ENCODE data around the gene MYOD1.
A peak's percentile ranks its signal among the peaks of the same experiment; 100 is the strongest.

MYOD1 gene

DNA sequence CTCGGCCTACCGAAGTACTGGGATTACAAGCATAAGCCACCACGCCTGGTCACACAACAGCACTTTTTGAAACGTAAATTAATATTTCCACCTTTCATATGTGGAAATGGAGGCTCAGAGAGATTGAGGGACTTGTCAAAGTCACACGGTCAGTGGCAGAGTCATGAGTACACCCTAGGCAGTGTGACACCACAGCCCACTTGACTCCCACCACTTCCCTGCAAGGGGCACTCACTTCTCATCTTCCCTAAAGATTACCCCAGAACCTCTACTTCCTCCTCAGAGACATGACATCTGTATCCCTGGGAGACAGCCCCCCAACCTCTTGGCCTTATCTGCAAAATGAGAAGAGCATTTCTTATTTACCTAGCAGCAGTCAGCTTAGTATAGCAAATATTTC lies 16.5 kb upstream of the MYOD1 start:
- DNase-seq (ENCODE audit: low read depth, low spot score), result no peak

DNA sequence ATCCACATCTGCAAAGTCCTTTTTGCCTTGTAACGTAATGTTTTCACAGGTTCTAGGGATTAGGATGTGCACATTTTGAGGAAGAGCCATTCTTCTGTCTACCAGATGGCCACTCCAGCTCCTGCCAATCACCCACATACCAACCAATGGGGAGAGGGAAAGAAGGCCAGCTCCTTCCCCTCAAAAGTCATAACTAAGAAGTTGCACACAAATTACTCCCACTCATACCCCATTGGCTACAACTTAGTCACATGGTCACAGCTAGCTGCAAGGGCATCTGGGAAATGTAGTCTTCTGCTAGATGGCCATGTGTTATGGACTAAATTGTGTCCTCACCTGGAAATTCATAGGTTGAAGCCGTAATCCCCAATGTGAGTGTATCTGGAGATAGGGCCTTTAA lies 15.4 kb upstream of the MYOD1 start:
- no peak for DNase-seq (ENCODE audit: low read depth, low spot score)

DNA sequence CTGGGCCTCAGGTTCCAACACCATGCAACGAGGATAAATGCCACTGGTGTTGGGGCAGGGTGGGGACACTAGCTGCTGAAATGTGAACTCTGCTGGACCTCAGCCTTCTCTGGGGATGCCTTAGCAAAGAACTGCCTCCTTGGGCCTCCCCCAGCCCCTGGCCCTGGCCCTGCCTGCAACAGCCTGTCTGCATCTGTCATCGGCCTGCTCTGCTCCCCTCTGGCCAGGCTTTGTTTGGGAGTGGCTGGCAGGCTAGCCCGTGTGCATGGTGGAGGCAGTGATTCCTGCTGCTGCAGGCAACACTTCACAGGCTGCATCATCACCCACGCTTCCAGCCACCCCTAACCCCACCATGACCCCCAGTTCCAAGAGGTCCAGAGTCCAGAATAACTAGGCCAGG lies 11.5 kb upstream of the MYOD1 start:
- no peak for DNase-seq (ENCODE audit: low read depth, low spot score)

DNA sequence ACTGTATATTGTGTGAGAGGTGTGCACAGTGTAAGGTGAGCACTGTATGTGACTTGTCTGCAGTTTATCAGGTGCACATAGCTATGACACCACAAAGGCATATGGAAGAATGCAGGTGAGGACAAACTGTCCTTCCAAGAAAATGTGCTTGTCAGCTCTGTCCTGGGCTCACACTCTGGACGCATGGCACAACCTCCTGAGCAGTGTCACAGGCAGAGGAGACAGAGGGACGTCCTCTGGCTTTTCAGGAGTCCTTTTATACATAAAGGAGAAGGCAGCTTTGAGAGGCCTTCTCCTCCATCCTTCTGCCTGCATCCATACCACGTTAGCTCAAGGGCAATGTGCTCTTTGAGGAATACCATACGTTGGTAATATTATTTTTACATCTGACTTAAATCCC lies 7.5 kb upstream of the MYOD1 start:
- DNase-seq (ENCODE audit: low read depth, low spot score), result no peak

DNA sequence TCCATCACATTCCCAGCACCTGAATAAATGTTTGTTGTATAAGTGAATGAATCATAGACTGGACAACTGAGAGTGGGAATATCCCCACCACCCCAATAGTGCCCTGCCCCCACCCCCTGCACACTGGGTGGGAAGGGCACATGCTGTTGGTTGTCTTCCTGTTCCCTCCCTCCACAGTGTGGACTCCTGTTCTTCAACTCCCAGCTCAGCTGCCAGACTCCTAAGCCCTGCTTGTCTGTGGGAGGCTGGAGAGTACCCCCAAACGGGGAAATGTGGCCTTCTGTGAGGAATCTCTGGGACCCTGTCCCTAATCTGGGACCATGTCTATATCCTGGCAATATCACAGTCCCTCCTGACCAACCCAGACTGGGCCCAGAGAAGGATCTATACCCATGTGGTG lies 5.5 kb upstream of the MYOD1 start:
- no peak for DNase-seq (ENCODE audit: low read depth, low spot score)

DNA sequence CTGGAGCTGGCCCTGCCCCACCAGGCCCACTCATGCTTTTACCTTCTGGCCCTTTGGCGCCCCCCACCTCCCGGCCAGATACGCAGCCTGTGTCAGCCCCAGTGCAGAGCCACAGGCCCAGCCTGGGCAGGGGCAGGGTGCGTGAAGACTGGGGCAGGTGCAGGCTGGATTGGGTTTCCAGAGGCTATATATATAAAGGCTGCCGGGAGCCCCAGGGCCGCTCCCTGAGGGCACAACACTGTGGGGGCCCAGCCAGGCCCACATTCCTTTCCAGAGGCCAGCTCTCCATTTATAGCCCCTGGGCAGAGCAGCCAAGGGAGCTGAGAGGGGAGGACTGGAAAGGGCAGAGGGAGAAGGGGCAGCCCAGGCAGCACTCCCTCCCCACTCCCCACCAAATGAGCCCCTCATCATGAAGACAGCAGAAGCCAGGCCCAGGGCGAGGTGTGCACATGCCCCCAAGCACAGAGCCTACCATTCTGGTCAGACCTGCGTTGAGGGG lies 5.0 kb upstream of the MYOD1 start:
- no peak for DNase-seq (ENCODE audit: low read depth, low spot score)

DNA sequence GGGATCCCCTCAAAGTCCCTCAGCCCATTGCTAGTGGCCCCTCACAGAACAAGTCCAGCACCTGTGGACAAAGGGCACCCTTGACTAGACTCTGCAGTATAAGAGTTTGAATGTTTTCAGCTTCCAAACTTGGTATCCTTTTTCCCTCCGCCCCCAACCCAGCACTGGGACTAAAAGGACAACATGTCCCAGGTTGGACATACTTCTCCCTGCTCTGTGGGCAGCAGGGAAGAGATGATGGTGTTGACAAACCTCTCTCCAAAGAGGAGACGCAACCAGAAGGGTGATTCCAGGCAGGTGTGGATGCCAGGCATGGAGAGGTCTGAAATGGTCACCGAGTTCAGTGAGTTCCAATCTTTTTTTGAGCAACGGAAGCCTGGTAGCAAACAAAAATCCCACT lies 4.5 kb upstream of the MYOD1 start:
- no peak for DNase-seq (ENCODE audit: low read depth, low spot score)

DNA sequence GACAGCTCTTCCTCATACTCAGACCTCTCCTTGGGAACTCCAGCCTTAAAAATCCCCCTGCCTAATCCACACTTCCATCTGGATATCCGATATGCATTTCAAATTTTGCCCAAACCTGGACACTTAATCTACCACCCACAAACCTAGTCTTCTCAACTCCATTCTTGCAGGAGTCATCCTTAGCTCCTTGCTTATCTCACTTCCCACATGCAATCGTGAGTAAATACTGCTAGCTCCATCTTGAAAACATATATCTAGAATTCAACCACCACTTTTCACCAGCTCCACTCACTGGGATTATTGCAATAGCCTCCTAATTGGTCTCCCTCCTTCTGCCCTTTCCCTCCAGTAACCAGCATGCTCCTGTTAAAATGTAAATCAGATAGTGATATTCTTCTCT lies 2.6 kb upstream of the MYOD1 start:
- DNase-seq (ENCODE audit: low read depth, low spot score), result no peak

DNA sequence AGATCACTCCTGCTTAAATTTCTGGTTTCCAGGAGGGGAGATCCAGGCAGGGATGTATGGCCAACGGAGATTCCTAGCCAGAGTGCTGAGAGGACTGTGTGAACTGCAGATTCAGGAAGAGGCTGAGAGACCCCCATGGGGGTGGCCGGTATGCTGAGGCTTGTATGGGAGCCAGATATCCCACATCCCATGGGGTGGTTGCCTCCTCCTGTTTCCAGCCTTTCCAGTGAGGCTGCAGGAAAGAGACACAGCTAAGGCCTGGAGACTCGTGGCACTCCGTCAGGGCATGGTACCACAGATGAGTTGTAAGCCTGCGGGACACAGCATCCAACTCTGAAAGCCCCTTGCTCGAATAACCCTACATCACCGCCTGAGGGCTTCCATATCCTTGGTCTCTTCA lies 1.4 kb upstream of the MYOD1 start:
- DNase-seq (ENCODE audit: low read depth, low spot score), result no peak

DNA sequence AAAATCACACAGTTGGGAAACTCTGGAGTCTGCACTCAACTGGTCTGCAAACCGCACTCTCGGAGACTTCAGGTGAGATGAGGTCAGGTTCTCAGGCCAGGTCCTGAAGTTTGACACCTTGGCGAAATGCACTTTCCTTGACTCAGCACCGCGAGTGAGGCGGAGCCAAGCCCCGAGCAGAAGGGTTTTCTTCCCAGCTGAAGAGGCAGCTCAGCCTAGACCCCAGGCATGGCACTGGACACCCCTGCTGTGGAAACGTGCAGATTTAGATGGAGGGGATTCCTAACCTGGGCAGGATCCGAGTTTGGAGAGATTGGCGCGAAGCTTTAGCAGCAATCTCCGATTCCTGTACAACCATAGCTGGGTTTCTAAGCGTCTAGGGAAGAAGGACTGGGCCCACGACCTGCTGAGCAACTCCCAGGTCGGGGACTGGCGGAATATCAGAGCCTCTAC lies 835 bp upstream of the MYOD1 start:
- DNase-seq (ENCODE audit: low read depth, low spot score), result no peak

DNA sequence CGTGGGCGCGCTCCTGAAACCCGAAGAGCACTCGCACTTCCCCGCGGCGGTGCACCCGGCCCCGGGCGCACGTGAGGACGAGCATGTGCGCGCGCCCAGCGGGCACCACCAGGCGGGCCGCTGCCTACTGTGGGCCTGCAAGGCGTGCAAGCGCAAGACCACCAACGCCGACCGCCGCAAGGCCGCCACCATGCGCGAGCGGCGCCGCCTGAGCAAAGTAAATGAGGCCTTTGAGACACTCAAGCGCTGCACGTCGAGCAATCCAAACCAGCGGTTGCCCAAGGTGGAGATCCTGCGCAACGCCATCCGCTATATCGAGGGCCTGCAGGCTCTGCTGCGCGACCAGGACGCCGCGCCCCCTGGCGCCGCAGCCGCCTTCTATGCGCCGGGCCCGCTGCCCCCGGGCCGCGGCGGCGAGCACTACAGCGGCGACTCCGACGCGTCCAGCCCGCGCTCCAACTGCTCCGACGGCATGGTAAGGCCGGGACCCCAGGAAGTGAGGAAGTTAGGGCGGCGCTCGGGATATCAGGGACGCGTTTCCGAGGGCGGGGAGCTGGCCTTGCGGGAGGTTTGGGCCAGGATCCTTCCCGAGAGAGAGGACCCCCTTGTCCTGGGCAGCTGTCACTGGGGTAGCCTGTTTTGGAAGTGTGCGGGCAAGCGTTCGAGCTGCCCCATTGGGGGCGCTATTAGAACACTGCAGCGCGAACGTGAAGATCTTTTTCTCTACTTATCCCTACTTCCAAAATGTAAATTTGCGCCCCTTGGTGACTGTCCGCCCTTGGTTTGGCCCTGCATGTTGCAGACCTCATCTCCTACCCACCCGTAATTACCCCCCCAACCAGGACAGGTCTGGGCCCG lies 796 bp downstream of the MYOD1 start:
- DNase-seq (ENCODE audit: low read depth, low spot score), result no peak

DNA sequence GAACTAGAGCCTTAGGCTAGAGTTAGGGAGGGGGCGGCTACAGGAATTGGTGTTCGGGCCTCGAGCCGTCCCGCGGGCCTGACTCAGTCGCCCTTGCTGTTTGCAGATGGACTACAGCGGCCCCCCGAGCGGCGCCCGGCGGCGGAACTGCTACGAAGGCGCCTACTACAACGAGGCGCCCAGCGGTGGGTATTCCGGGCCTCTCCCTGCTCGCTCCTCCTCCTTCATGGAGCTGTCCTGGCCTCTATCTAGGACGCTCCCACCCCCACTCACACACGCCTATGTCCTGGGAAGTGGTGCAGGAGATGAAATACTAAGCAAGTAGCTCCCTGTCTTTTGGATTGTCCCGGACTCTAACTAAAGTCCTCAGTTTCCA lies 1.4 kb downstream of the MYOD1 start:
- DNase-seq (ENCODE audit: low read depth, low spot score), result no peak

DNA sequence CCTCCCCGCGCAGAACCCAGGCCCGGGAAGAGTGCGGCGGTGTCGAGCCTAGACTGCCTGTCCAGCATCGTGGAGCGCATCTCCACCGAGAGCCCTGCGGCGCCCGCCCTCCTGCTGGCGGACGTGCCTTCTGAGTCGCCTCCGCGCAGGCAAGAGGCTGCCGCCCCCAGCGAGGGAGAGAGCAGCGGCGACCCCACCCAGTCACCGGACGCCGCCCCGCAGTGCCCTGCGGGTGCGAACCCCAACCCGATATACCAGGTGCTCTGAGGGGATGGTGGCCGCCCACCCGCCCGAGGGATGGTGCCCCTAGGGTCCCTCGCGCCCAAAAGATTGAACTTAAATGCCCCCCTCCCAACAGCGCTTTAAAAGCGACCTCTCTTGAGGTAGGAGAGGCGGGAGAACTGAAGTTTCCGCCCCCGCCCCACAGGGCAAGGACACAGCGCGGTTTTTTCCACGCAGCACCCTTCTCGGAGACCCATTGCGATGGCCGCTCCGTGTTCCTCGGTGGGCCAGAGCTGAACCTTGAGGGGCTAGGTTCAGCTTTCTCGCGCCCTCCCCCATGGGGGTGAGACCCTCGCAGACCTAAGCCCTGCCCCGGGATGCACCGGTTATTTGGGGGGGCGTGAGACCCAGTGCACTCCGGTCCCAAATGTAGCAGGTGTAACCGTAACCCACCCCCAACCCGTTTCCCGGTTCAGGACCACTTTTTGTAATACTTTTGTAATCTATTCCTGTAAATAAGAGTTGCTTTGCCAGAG lies 2.0 kb downstream of the MYOD1 start:
- DNase-seq (ENCODE audit: low read depth, low spot score), result no peak

DNA sequence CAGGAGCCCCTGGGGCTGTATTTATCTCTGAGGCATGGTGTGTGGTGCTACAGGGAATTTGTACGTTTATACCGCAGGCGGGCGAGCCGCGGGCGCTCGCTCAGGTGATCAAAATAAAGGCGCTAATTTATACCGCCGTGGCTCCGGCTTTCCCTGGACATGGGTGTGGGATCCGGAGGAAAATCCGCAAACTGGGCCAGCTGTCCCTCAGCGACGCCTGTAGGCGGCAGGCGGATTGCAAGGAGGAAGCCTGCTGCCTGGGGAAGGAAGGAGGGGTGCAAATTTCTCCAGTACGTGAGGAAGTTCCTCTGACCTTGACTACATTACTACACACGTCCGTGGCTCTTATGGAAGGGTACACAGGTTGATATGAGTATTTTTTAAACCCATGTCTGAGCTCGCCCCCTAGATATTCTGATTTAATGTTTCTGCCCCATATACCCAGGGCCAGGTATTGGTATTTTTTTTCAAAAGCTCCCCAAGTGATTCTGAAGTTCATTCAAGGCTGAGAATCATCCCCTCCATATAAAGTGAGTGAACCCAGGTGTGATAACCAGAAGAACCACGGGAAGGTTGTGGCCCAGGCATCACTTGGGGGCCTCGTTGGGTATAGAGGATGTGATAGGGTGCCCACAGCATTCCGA lies 2.8 kb downstream of the MYOD1 start:
- DNase-seq (ENCODE audit: low read depth, low spot score), result no peak

DNA sequence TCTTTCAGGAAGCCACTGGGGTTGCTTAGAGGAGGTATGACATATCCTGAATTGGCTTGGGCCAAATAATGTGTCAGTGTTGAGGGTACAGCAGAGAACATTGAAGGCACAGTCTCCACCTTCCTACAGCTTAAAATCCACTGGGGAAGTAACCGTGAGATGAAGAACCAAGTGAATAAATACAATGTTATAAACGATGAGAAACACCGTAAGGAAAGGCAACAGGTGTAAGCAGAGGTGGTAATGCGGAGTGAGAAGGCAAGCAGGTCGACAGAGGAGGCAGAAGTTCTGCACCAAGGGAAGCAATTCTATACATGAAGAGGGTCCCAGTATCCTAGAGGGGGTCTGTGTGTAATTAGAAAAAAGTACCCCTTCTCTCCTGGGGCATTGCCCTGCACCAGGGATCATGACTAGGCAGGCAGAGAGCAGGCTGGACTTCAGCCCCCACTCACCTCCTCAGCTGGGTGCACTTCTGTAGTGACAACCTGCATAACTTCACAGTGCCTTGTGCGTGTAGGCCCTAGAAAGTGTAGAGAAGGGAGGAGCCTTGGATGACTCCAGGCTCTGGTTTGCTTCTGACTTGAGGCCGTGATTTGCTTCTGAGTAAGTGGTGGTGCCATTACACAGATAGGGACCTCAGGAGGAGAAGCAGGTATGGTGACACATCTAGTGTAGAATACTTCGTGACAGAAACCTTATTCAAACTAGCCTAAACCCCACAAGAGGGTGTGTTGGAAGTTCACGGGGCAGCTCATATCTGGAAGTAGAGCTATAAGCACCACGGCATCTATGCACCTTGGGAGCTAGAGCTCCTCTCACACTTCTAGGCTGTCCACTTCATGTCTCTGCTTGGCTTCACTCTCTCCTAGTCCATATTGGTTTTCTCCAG lies 4.9 kb downstream of the MYOD1 start:
- no peak for DNase-seq (ENCODE audit: low read depth, low spot score)

DNA sequence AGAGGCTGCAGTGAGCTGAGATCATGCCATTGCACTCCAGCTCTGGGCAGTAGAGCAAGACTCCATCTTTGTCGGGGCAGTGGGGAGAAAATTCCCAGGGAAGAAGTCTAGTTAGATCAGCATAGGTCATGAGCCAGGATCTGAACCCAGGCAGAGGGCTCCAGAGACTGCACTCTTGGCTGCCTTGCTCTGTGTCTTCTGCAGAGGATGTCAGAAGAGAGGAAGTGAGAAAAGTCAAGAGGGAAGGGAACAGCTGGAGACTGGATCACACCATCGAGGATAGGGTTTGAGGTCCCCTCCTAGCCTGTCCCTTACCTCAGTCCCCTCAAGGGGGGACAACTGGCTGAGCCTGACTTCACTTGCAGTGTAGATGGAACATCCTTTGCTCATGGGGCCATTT lies 5.8 kb downstream of the MYOD1 start:
- DNase-seq (ENCODE audit: low read depth, low spot score), result no peak

DNA sequence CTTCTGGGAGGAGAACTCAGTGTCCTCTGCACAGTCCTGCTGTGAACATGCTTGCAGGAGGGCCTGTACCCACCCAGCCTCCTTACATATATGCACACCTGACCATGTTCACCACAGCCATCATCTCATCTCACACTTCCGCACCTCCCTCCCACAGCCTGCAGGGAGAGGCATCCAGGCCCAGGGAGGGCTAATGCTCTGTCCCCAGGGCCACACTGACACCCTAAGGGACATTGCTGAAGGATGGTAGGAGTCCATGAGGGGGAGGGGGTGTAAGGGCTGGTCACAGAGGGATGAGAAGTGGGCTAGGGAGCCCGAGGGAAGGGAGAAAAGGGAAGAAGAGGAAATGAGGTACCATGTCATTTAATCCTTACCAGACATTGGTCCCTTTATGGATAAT lies 10.8 kb downstream of the MYOD1 start:
- no peak for DNase-seq (ENCODE audit: low read depth, low spot score)

DNA sequence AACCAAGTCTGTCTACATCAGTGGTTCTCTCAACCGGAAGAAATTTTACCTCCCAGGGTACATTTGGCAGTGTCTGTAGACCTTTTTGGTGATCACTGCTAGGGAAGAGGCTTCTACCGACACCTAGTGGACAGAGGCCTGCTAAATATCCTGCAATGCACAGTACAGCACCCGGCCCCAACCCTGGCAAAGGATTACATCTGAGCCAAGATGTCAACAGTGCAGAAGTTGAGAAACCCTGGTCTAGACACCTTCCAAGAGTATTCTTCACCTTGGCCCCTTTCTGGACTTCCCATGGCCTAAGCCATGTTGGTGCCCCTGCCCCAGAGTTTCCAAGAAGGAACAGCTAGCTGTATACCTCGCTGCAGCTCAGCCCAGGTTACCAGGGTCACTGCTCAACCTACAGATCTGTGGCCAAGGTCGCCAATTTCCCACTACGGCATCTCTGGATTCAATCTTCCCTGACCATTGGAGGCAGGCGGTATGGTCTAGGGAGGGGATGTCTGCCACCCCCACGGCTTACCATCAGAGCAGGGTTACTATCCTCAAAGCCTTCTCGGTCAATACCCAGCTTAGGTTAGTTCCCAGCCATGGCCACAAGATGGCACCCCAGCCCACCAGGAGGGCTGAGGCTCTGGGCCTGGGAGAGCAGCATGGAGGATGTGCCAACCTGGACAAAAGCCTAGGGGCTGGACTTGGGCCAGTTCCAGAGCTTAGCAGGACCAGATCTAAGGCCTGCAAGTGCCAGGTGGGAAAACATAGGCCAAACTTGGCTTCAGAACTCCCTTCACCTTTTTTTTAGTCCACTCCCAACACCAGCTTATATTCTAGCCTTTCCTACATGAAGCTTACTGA lies 11.5 kb downstream of the MYOD1 start:
- DNase-seq (ENCODE audit: low read depth, low spot score), result peak; percentile 11

DNA sequence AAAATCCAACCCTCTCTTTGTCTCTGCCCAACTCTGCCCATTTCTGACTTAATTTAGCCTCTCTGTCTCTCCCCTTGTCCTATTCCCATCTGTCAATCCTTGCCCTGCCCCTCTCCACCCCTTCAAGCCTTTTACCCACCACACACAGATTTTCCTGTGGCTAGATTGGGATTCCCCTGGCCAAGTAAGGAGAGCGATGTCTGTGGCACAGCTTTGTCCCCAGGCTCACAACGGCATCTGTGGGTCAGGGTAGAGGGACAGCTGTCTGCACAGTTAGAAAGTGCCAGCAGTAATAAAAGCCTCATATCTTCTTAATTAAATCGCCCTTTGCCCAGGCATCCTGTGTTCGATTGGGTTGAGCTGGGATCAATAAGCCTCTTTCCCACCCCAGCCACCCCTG lies 13.9 kb downstream of the MYOD1 start:
- DNase-seq (ENCODE audit: low read depth, low spot score), result no peak

DNA sequence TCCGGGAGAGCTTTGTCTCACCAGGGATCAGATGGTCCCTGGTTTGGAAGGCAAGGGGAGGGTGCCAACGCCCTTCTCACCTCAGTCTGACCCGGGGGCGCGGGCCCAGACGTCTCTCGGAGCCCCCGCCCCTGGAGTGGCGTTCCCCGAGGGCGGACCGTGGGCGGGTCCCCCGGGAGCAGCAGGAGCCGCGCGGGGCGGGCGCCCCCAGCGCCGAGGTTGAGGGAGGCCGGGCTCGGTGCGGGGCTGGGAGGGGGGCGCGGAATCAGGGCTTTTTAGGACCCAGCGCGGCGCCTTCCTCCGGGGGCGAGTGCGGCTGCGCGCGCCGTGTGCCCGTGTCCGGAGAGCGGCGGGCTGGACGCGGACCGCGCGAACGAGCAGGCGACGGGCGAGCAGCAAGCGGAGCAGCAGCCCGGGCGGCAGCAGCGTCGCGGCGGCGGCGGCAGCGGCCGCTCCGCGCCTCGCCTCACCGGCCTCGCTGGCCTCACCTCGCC lies 15.1 kb downstream of the MYOD1 start, which contains the start of gene KCNC1:
TSS of gene KCNC1 (plus strand) at position 364 of the 494 bp plus-strand sequence. CDS start 1,222 bp downstream, outside the sequence.
- no peak for DNase-seq (ENCODE audit: low read depth, low spot score)
